HEK293 (cell line): ENCODE measurements around the gene ANKRD52.

Source experiments
- GLIS1 ChIP-seq: fragments of 450-650 bp; formaldehyde crosslinking; IDR thresholded peaks from 2 replicates; pipeline ENCODE4 v1.5.1; 2016; ENCODE audit warnings: missing biosample characterization, missing genetic modification characterization
- ZBTB17 ChIP-seq: fragments of 450-650 bp; formaldehyde crosslinking; IDR thresholded peaks from 2 replicates; pipeline ENCODE4 v1.5.1; 2016; ENCODE audit warnings: missing biosample characterization, missing genetic modification characterization
- ZBTB21 ChIP-seq: fragments of 450-650 bp; formaldehyde crosslinking; IDR thresholded peaks from 2 replicates; pipeline ENCODE4 v1.5.1; 2017; ENCODE audit warnings: missing biosample characterization, missing genetic modification characterization
- ZNF112 ChIP-seq: fragments of 450-650 bp; formaldehyde crosslinking; IDR thresholded peaks from 2 replicates; pipeline ENCODE4 v1.5.0; 2017; ENCODE audit warnings: missing biosample characterization, missing genetic modification characterization
- ZNF114 ChIP-seq: fragments of 450-650 bp; formaldehyde crosslinking; IDR thresholded peaks from 2 replicates; pipeline ENCODE4 v1.5.0; 2017; ENCODE audit warnings: missing biosample characterization, missing genetic modification characterization
- ZNF2 ChIP-seq: fragments of 450-650 bp; formaldehyde crosslinking; IDR thresholded peaks from 2 replicates; pipeline ENCODE4 v1.5.1; 2016; ENCODE audit warnings: missing biosample characterization, missing genetic modification characterization
- ZNF394 ChIP-seq: fragments of 450-650 bp; formaldehyde crosslinking; IDR thresholded peaks from 2 replicates; pipeline ENCODE4 v1.5.1; 2016; ENCODE audit warnings: missing biosample characterization, missing genetic modification characterization, mild to moderate bottlenecking, moderate library complexity, borderline replicate concordance
- ZNF416 ChIP-seq: fragments of 450-650 bp; formaldehyde crosslinking; IDR thresholded peaks from 2 replicates; pipeline ENCODE4 v1.5.1; 2016; ENCODE audit warnings: missing biosample characterization, missing genetic modification characterization
- ZNF529 ChIP-seq: fragments of 450-650 bp; formaldehyde crosslinking; IDR thresholded peaks from 2 replicates; pipeline ENCODE4 v1.5.1; 2017; ENCODE audit warnings: missing genetic modification characterization, missing biosample characterization; ENCODE audit not compliant: insufficient replicate concordance
- ZNF561 ChIP-seq: fragments of 450-650 bp; IDR thresholded peaks from 2 replicates; pipeline ENCODE4 v1.5.1; 2018; ENCODE audit warnings: missing biosample characterization, missing genetic modification characterization, borderline replicate concordance
- ZNF624 ChIP-seq: fragments of 450-650 bp; formaldehyde crosslinking; IDR thresholded peaks from 2 replicates; pipeline ENCODE4 v1.5.1; 2017; ENCODE audit warnings: missing biosample characterization, missing genetic modification characterization
- ZNF843 ChIP-seq: fragments of 450-650 bp; formaldehyde crosslinking; IDR thresholded peaks from 2 replicates; pipeline ENCODE4 v1.5.1; 2016; ENCODE audit warnings: missing biosample characterization, missing genetic modification characterization
- TF ChIP-seq, protein P1 (sequence below): fragments of 450-650 bp; formaldehyde crosslinking; IDR thresholded peaks from 2 replicates; pipeline ENCODE4 v1.5.1; 2016; ENCODE audit warnings: missing biosample characterization, missing genetic modification characterization, low read depth
- TF ChIP-seq, protein P2 (sequence below): fragments of 450-650 bp; formaldehyde crosslinking; IDR thresholded peaks from 2 replicates; pipeline ENCODE4 v1.5.1; 2017; ENCODE audit warnings: missing biosample characterization, missing genetic modification characterization
- TF ChIP-seq, protein P3 (sequence below): fragments of 450-650 bp; formaldehyde crosslinking; IDR thresholded peaks from 2 replicates; pipeline ENCODE4 v1.5.1; 2016; ENCODE audit warnings: missing biosample characterization, missing genetic modification characterization
- TF ChIP-seq, protein P4 (sequence below): fragments of 450-650 bp; formaldehyde crosslinking; conservative IDR thresholded peaks from 2 replicates; pipeline ENCODE4 v1.5.1; 2016; ENCODE audit warnings: low read depth, missing biosample characterization, missing genetic modification characterization
- TF ChIP-seq, protein P5 (sequence below): fragments of 450-650 bp; formaldehyde crosslinking; IDR thresholded peaks from 2 replicates; pipeline ENCODE4 v1.5.1; 2016; ENCODE audit warnings: missing biosample characterization, missing genetic modification characterization
- TF ChIP-seq, protein P6 (sequence below): fragments of 450-650 bp; formaldehyde crosslinking; IDR thresholded peaks from 2 replicates; pipeline ENCODE4 v1.5.1; 2016; ENCODE audit warnings: missing biosample characterization, missing genetic modification characterization
- TF ChIP-seq, protein P7 (sequence below): fragments of 450-650 bp; formaldehyde crosslinking; IDR thresholded peaks from 2 replicates; pipeline ENCODE4 v1.5.1; 2016; ENCODE audit warnings: missing biosample characterization, missing genetic modification characterization
- TF ChIP-seq, protein P8 (sequence below): fragments of 450-650 bp; formaldehyde crosslinking; IDR thresholded peaks from 2 replicates; pipeline ENCODE4 v1.5.1; 2016; ENCODE audit warnings: missing biosample characterization, missing genetic modification characterization

The ANKRD52 gene

DNA sequence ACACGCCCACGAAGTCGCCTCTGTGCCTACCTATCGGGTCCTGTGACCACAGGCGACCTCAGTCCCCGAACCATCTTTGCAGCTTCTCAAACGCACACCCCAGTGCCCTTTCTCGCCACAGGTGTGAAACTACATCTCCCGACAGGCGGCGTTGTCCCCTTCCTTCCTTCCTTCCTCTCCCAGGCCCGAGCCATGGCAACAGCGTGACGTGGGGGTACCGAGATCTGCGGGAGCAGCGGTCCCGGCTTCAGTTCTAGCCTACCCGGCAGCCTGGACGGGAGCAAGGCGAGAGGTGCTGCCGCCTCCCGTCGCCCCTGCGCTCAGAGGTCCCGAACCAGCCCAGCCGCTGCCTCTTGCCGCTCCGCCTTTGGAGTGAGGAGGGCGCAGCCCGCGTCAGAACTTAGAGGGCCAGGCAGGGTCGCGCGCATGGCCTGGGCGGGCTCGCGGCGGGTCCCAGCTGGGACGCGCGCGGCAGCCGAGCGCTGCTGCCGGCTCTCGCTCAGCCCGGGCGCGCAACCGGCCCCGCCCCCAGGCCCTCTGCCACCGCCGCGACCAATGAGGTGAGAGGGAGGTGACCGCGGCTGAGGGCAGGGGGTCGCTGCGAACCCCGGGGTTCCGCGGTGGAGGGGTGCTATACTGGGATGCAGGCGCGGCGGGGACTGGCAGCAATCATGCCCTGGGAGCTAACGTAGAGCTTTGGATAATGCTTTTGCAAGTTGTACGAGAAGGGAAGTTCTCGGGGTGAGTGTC, 8.7 kb upstream of the ANKRD52 start, which contains the start of gene COQ10A (continued):
- TF ChIP-seq ZNF529 (tag by site-specific recombination), result no peak
- TF ChIP-seq ZNF624, result no peak
- TF ChIP-seq ZNF843 (tag by site-specific recombination), result peak; percentile 61; the same call in 1 of the 2 replicates
- TF ChIP-seq, protein P1, sequence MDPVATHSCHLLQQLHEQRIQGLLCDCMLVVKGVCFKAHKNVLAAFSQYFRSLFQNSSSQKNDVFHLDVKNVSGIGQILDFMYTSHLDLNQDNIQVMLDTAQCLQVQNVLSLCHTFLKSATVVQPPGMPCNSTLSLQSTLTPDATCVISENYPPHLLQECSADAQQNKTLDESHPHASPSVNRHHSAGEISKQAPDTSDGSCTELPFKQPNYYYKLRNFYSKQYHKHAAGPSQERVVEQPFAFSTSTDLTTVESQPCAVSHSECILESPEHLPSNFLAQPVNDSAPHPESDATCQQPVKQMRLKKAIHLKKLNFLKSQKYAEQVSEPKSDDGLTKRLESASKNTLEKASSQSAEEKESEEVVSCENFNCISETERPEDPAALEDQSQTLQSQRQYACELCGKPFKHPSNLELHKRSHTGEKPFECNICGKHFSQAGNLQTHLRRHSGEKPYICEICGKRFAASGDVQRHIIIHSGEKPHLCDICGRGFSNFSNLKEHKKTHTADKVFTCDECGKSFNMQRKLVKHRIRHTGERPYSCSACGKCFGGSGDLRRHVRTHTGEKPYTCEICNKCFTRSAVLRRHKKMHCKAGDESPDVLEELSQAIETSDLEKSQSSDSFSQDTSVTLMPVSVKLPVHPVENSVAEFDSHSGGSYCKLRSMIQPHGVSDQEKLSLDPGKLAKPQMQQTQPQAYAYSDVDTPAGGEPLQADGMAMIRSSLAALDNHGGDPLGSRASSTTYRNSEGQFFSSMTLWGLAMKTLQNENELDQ (tag by site-specific recombination), result no peak
- TF ChIP-seq, protein P2, sequence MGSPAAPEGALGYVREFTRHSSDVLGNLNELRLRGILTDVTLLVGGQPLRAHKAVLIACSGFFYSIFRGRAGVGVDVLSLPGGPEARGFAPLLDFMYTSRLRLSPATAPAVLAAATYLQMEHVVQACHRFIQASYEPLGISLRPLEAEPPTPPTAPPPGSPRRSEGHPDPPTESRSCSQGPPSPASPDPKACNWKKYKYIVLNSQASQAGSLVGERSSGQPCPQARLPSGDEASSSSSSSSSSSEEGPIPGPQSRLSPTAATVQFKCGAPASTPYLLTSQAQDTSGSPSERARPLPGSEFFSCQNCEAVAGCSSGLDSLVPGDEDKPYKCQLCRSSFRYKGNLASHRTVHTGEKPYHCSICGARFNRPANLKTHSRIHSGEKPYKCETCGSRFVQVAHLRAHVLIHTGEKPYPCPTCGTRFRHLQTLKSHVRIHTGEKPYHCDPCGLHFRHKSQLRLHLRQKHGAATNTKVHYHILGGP (tag by site-specific recombination), result no peak
- TF ChIP-seq, protein P3, sequence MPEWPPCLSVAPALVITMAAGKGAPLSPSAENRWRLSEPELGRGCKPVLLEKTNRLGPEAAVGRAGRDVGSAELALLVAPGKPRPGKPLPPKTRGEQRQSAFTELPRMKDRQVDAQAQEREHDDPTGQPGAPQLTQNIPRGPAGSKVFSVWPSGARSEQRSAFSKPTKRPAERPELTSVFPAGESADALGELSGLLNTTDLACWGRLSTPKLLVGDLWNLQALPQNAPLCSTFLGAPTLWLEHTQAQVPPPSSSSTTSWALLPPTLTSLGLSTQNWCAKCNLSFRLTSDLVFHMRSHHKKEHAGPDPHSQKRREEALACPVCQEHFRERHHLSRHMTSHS (tag by site-specific recombination), result no peak
- TF ChIP-seq, protein P4, sequence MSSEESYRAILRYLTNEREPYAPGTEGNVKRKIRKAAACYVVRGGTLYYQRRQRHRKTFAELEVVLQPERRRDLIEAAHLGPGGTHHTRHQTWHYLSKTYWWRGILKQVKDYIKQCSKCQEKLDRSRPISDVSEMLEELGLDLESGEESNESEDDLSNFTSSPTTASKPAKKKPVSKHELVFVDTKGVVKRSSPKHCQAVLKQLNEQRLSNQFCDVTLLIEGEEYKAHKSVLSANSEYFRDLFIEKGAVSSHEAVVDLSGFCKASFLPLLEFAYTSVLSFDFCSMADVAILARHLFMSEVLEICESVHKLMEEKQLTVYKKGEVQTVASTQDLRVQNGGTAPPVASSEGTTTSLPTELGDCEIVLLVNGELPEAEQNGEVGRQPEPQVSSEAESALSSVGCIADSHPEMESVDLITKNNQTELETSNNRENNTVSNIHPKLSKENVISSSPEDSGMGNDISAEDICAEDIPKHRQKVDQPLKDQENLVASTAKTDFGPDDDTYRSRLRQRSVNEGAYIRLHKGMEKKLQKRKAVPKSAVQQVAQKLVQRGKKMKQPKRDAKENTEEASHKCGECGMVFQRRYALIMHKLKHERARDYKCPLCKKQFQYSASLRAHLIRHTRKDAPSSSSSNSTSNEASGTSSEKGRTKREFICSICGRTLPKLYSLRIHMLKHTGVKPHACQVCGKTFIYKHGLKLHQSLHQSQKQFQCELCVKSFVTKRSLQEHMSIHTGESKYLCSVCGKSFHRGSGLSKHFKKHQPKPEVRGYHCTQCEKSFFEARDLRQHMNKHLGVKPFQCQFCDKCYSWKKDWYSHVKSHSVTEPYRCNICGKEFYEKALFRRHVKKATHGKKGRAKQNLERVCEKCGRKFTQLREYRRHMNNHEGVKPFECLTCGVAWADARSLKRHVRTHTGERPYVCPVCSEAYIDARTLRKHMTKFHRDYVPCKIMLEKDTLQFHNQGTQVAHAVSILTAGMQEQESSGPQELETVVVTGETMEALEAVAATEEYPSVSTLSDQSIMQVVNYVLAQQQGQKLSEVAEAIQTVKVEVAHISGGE (tag by site-specific recombination), result peak; percentile 84
- no peak for TF ChIP-seq ZNF112 (tag by site-specific recombination)
- peak; percentile 85 for TF ChIP-seq ZNF561 (tag by site-specific recombination)
- peak; percentile 71 for TF ChIP-seq GLIS1 (tag by site-specific recombination)
- TF ChIP-seq ZNF394 (tag by site-specific recombination), result peak; percentile 89
- TF ChIP-seq ZNF114 (tag by site-specific recombination), result no peak
- peak; percentile 81 for TF ChIP-seq ZBTB21
- TF ChIP-seq, protein P5, sequence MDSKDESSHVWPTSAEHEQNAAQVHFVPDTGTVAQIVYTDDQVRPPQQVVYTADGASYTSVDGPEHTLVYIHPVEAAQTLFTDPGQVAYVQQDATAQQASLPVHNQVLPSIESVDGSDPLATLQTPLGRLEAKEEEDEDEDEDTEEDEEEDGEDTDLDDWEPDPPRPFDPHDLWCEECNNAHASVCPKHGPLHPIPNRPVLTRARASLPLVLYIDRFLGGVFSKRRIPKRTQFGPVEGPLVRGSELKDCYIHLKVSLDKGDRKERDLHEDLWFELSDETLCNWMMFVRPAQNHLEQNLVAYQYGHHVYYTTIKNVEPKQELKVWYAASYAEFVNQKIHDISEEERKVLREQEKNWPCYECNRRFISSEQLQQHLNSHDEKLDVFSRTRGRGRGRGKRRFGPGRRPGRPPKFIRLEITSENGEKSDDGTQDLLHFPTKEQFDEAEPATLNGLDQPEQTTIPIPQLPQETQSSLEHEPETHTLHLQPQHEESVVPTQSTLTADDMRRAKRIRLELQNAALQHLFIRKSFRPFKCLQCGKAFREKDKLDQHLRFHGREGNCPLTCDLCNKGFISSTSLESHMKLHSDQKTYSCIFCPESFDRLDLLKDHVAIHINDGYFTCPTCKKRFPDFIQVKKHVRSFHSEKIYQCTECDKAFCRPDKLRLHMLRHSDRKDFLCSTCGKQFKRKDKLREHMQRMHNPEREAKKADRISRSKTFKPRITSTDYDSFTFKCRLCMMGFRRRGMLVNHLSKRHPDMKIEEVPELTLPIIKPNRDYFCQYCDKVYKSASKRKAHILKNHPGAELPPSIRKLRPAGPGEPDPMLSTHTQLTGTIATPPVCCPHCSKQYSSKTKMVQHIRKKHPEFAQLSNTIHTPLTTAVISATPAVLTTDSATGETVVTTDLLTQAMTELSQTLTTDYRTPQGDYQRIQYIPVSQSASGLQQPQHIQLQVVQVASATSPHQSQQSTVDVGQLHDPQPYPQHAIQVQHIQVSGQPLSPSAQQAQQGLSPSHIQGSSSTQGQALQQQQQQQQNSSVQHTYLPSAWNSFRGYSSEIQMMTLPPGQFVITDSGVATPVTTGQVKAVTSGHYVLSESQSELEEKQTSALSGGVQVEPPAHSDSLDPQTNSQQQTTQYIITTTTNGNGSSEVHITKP (tag by site-specific recombination), result peak; percentile 92
- TF ChIP-seq, protein P6, sequence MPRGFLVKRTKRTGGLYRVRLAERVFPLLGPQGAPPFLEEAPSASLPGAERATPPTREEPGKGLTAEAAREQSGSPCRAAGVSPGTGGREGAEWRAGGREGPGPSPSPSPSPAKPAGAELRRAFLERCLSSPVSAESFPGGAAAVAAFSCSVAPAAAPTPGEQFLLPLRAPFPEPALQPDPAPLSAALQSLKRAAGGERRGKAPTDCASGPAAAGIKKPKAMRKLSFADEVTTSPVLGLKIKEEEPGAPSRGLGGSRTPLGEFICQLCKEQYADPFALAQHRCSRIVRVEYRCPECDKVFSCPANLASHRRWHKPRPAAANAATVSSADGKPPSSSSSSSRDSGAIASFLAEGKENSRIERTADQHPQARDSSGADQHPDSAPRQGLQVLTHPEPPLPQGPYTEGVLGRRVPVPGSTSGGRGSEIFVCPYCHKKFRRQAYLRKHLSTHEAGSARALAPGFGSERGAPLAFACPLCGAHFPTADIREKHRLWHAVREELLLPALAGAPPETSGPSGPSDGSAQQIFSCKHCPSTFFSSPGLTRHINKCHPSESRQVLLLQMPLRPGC, result 0 out of 2 replicates have a peak, but pooled peaks have one; percentile 30
- TF ChIP-seq, protein P7, sequence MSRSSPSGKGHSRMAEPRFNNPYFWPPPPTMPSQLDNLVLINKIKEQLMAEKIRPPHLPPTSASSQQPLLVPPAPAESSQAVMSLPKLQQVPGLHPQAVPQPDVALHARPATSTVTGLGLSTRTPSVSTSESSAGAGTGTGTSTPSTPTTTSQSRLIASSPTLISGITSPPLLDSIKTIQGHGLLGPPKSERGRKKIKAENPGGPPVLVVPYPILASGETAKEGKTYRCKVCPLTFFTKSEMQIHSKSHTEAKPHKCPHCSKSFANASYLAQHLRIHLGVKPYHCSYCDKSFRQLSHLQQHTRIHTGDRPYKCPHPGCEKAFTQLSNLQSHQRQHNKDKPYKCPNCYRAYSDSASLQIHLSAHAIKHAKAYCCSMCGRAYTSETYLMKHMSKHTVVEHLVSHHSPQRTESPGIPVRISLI, result no peak
- no peak for TF ChIP-seq ZNF416 (tag by site-specific recombination)
- TF ChIP-seq, protein P8, sequence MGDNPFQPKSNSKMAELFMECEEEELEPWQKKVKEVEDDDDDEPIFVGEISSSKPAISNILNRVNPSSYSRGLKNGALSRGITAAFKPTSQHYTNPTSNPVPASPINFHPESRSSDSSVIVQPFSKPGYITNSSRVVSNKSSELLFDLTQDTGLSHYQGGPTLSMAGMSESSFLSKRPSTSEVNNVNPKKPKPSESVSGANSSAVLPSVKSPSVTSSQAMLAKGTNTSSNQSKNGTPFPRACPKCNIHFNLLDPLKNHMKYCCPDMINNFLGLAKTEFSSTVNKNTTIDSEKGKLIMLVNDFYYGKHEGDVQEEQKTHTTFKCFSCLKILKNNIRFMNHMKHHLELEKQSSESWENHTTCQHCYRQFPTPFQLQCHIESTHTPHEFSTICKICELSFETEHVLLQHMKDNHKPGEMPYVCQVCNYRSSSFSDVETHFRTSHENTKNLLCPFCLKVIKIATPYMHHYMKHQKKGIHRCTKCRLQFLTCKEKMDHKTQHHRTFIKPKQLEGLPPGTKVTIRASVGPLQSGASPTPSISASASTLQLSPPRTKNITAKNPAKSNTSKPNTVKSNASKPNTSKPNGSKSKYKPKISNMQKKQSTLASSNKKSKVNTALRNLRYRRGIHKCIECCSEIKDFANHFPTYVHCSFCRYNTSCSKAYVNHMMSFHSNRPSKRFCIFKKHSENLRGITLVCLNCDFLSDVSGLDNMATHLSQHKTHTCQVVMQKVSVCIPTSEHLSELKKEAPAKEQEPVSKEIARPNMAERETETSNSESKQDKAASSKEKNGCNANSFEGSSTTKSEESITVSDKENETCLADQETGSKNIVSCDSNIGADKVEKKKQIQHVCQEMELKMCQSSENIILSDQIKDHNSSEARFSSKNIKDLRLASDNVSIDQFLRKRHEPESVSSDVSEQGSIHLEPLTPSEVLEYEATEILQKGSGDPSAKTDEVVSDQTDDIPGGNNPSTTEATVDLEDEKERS (tag by site-specific recombination), result no peak
- peak; percentile 95 for TF ChIP-seq ZNF2 (tag by site-specific recombination)
- TF ChIP-seq ZBTB17 (tag by site-specific recombination), result peak; percentile 97
